MCF 10A (cell line): ENCODE results near the gene PDZRN4. TPM values are rescaled to one million over a fixed set of nuclear protein-coding genes. Genes with fewer than 3 reads are reported as not detected.

Experiments
- BruUV-seq: library from RNA; stranded (reverse); fragments of 400-500 nt; replicated peaks from 2 replicates; lab custom pipeline; 2021; lab: Mats Ljungman, UMichigan
- CTCF ChIA-PET: fragments of 300-600 bp; sonication (Branson Sonifier 250); formaldehyde crosslinking; extraction: SDS; loops from one replicate; lab custom pipeline; 2021; ENCODE audit warnings: antibody characterized with exemption, inconsistent platforms; lab: Yijun Ruan, JAX
- POLR2A ChIA-PET: fragments of 300-600, 350-650 bp; sonication (Branson Sonifier 250); formaldehyde crosslinking; extraction: SDS; loops from one replicate; lab custom pipeline; 2020; ENCODE audit warnings: antibody characterized with exemption, inconsistent platforms; lab: Yijun Ruan, JAX
- DNase-seq: peaks from one replicate; pipeline ENCODE4 v3.0.0-alpha.2; 2018; ENCODE audit not compliant: unreplicated experiment
- H3K27ac Mint-ChIP-seq: one replicate; pipeline ENCODE4 v1.8.0; 2022; ENCODE audit warnings: mild to moderate bottlenecking, low read depth, mixed read lengths; ENCODE audit not compliant: unreplicated experiment
- H3K27me3 Mint-ChIP-seq: one replicate; pipeline ENCODE4 v1.8.0; 2022; ENCODE audit warnings: mixed read lengths; ENCODE audit not compliant: insufficient read depth, unreplicated experiment
- H3K36me3 Mint-ChIP-seq: one replicate; pipeline ENCODE4 v1.8.0; 2022; ENCODE audit warnings: mild to moderate bottlenecking, moderate library complexity, mixed read lengths; ENCODE audit not compliant: insufficient read depth, unreplicated experiment
- H3K4me1 Mint-ChIP-seq: one replicate; pipeline ENCODE4 v1.8.0; 2022; ENCODE audit warnings: mixed read lengths; ENCODE audit not compliant: insufficient read depth, unreplicated experiment
- H3K4me3 Mint-ChIP-seq: one replicate; pipeline ENCODE4 v1.8.0; 2022; ENCODE audit warnings: mild to moderate bottlenecking, moderate library complexity, mixed read lengths; ENCODE audit not compliant: unreplicated experiment
- H3K9me3 Mint-ChIP-seq: one replicate; pipeline ENCODE4 v1.8.0; 2022; ENCODE audit warnings: mixed read lengths; ENCODE audit not compliant: unreplicated experiment
- intact Hi-C: fragments of 100-400 bp; cut with micrococcal nuclease; formaldehyde crosslinking; loops from 2 replicates; pipeline ENCODE4 v1.14.1; 2022
- total RNA-seq: library from RNA; stranded (reverse); gene quantifications from 2 replicates; pipeline ENCODE4 v1.2.3, GENCODE V29; 2022
- TF ChIP-seq, protein P1 (sequence below): fragments of 200-600 bp; IDR thresholded peaks from one replicate; pipeline ENCODE4 v1.8.0; 2022; ENCODE audit warnings: antibody characterized with exemption, mild to moderate bottlenecking; ENCODE audit not compliant: unreplicated experiment

The PDZRN4 gene
- total RNA-seq, 1 experiment from 2014 or later: not detected

DNA sequence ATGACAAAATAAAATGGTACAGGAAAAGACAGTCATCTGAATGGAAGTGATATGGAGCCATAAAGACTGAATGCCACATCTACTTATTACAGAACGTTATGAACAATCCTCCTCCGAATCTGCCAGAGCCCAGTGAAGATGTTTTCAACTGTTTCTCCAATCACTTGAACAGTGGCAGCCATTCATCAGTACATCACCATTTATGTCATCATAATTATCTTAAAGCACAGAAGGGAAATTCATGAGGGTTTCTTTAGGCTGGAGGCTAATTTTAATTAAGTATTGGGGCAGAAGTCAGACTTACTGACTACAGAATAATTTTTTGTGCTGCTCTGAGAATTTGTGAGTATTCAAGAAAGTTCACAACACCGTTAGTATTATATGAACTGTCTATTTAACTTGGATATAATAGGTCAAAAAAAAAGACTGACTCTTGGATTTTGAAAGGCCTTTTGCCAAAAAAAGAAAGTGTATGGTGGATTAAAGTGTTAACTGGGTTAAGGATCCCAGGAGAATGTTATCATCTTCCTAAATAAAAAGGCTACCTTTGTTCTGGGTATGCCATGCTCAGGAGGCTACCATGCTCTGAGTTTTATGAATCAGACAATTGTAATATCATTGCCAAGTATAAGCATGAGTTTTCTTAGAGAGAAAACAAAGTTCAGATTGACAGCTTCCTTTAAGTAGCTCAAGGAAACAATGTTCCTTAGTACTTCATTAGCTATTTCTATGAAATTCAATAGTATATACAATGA, 40.1 kb downstream of the PDZRN4 start:
- H3K4me3 Mint-ChIP-seq: no peak overlapping the region
- BruUV-seq: no TSS peak
- peaks cover 28% of the 10 kb centered on the region for H3K27me3 Mint-ChIP-seq
- H3K4me1 Mint-ChIP-seq: no peaks in the 10 kb centered on the region
- intact Hi-C loops: no loop called here
- TF ChIP-seq, protein P1, sequence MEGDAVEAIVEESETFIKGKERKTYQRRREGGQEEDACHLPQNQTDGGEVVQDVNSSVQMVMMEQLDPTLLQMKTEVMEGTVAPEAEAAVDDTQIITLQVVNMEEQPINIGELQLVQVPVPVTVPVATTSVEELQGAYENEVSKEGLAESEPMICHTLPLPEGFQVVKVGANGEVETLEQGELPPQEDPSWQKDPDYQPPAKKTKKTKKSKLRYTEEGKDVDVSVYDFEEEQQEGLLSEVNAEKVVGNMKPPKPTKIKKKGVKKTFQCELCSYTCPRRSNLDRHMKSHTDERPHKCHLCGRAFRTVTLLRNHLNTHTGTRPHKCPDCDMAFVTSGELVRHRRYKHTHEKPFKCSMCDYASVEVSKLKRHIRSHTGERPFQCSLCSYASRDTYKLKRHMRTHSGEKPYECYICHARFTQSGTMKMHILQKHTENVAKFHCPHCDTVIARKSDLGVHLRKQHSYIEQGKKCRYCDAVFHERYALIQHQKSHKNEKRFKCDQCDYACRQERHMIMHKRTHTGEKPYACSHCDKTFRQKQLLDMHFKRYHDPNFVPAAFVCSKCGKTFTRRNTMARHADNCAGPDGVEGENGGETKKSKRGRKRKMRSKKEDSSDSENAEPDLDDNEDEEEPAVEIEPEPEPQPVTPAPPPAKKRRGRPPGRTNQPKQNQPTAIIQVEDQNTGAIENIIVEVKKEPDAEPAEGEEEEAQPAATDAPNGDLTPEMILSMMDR: no peak
- POLR2A ChIA-PET: no interaction called here
- H3K9me3 Mint-ChIP-seq: no peaks in the 10 kb centered on the region
- no peaks in the 10 kb centered on the region for H3K36me3 Mint-ChIP-seq
- DNase-seq: no peak
- H3K27ac Mint-ChIP-seq: no peak overlapping the region
- CTCF ChIA-PET: no interaction called here

DNA sequence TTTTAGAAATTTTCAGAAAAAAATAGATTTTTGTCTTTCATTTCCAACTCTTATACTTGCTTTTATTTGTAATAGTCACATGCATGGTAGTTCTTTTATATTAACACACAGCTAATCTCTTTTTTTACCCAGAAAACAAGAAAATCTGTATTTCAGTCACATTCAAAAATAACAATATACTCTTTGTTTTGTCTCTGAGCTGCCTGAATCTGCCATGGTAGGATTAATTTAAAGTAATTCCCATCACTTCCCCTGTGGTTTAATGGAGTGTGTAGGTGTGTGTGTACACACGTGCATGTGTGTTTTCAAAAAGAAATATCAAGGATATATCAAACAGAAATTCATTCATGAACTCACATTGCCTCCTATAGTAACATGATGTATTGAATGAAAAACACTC, 42.6 kb downstream of the PDZRN4 start:
- no peak overlapping the region for H3K27ac Mint-ChIP-seq
- BruUV-seq: no TSS peak
- no peaks in the 10 kb centered on the region for H3K4me1 Mint-ChIP-seq
- H3K4me3 Mint-ChIP-seq: no peak overlapping the region
- intact Hi-C loops: no loop called here
- POLR2A ChIA-PET: interaction anchor here (0.7 kb wide), 1 partner anchor 235 kb away, joined by 3 read pairs; no protein-coding TSS in a partner anchor
- H3K27me3 Mint-ChIP-seq: peaks cover 30% of the 10 kb centered on the region
- no peaks in the 10 kb centered on the region for H3K9me3 Mint-ChIP-seq
- CTCF ChIA-PET: interaction anchor here (1.3 kb wide), 1 partner anchor 47 kb away, joined by 3 read pairs; no protein-coding TSS in a partner anchor
- H3K36me3 Mint-ChIP-seq: no peaks in the 10 kb centered on the region
- DNase-seq: no peak
- TF ChIP-seq, protein P1: no peak

DNA sequence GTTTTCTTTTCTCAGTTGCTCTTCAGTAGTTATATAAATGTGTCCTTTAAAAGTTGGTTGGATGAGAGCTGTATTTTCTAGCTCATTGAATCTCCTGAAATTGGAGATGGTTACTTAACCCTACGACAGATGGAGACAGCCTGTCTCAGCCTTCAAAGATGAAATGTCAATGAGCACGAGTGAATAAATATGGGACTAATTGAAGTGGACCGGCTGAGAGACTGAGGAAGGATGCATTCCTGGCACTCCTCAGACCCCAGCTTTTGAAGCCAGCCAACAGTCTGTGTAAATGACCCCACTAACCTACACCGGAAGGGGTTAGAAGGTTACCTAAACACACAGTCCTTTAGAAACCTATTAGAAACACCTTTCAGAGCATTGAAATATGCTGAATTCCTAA, 46.6 kb downstream of the PDZRN4 start:
- CTCF ChIA-PET: interaction anchor here (0.7 kb wide), 1 partner anchor 12 kb away, joined by 3 read pairs; no protein-coding TSS in a partner anchor
- no peak overlapping the region for H3K27ac Mint-ChIP-seq
- H3K36me3 Mint-ChIP-seq: no peaks in the 10 kb centered on the region
- H3K4me1 Mint-ChIP-seq: no peaks in the 10 kb centered on the region
- H3K27me3 Mint-ChIP-seq: peaks cover 33% of the 10 kb centered on the region
- intact Hi-C loops: no loop called here
- BruUV-seq: no TSS peak
- TF ChIP-seq, protein P1: no peak
- no peak for DNase-seq
- POLR2A ChIA-PET: no interaction called here
- H3K9me3 Mint-ChIP-seq: no peaks in the 10 kb centered on the region
- H3K4me3 Mint-ChIP-seq: no peak overlapping the region

GRCh38 chr12:41242603-41243002, 54.5 kb downstream of the PDZRN4 start:
- DNase-seq: no peak
- TF ChIP-seq, protein P1: no peak
- intact Hi-C loops: no loop called here
- Mint-ChIP-seq H3K9me3 (no peaks in the 10 kb centered on the region), H3K4me1 (no peaks in the 10 kb centered on the region), H3K27ac (no peak overlapping the region), H3K27me3 (peaks cover 16% of the 10 kb centered on the region), H3K4me3 (no peak overlapping the region), H3K36me3 (no peaks in the 10 kb centered on the region)
- POLR2A ChIA-PET: no interaction called here
- BruUV-seq: no TSS peak
- CTCF ChIA-PET: no interaction called here
